ENCODE measurements around the gene ANKFY1. TPM values are rescaled to one million over a fixed set of nuclear protein-coding genes. Genes with fewer than 3 reads are reported as not detected.

The ANKFY1 gene
- 15.3 and 18.4 TPM in 2 replicates for total RNA-seq (2014; rRNA removed; shearing (Covaris generic))

DNA sequence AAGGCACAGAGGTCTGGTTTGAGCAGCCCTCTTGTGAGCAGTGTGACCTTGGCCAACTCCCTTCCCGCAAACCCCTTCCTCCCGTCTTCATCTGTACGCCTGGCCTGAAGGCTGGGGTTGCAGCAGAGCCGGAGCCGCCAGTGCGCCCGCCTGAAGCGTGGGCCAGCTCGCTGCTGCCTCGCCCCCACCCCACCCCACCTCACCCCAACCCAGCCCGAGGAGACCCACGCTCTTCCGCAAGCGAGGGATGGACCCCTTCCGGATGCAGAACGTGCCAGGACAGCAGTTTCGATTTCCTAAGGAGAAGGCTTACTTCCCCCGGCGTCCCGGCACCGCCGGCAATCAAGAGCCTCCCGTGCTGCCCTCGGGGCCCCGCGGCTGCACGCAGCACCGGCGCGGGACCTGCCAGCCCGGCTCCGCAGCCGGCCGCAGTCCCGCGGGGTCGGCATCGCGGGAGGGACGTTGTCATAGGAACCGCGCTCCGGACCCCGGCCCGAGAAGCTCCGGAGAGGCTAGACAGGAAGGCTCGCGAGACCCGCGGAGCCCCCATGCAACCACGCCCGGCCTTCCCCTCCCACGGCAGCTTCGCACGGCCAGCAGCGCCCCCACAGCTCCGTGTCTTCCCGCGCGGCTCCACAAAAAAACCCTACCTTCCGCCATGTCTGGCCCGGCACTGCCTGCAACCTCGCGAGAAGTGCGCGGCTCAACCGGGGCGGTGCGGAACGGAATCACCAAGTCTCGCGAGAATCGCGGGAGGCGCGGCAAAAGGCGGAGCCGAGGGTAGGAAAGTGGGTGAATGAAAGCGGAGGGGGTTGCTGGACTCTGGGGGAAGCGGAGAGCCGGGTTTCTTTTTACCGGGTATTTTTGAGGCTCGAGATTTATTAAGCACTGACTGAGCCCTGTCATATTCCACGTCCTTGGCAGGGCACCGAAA lies at the start of gene ANKFY1:
Gene ANKFY1, minus strand, starts transcription at position 698 of the 934 bp plus-strand sequence. Its CDS starts 38 bp downstream, at position 660.
- DNase-seq (ENCODE audit: low read depth): peak; percentile 88

- DNase-seq (ENCODE audit: low read depth): peak; percentile 7
Observed at GRCh38 chr17:4310354-4311060, 46.7 kb upstream of the ANKFY1 start.

GRCh38 chr17:4309897-4310296 lies 46.1 kb upstream of the ANKFY1 start:
- no peak for DNase-seq (ENCODE audit: low read depth)

DNA sequence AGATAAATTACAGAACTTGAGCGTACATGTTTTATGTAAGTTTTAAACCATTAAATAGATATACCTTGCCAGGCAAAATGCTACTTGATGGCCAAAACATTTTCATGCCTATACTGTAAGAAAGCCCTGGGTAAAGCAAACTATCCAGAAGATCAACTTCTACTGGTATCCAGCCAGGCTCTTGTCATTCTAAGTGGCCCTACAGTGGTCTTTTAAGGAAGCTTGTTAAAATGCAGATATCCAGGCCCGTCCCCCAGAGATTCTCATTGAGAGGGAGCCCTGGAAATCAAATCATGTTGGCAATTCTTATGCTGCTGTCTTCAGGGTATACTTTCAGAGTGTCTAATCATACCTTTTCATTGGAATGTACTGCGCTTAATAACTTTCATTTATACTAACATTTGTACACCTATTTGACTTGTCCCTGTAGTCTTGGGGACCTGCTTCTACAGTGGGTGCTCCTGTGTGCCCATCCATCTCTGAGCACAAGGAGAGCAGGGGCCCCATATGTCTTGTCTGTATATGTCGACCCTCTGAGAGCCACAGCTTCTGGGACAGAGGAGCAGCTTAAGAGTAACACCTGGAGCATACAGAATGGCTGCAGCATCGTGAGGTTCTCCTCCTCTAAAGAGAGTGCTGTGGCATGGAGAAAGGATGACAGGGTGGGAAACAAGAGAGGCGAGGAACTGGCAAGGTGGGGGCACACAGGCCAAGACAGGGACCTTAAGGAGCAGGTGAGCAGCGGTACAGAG lies 43.6 kb upstream of the ANKFY1 start:
- DNase-seq (ENCODE audit: low read depth): no peak

DNA sequence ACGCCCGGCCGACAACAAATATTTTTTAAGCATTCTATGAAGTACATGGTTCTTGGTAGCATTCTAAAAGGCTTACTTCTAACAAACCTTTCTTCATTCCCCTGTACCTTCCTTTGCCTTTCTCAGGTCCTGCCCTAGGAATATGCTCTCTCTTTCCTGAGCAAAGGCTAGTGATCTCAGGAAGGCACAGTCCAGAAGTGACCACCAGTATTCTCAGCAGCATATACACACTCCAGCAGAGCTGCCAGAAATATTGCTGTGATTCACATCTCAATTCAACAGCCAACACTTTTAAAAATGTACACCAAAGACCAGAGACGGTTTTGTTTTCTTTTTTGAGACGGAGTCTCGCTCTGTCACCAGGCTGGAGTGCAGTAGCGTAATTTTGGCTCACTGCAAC lies 41.4 kb upstream of the ANKFY1 start:
- DNase-seq (ENCODE audit: low read depth): no peak

DNA sequence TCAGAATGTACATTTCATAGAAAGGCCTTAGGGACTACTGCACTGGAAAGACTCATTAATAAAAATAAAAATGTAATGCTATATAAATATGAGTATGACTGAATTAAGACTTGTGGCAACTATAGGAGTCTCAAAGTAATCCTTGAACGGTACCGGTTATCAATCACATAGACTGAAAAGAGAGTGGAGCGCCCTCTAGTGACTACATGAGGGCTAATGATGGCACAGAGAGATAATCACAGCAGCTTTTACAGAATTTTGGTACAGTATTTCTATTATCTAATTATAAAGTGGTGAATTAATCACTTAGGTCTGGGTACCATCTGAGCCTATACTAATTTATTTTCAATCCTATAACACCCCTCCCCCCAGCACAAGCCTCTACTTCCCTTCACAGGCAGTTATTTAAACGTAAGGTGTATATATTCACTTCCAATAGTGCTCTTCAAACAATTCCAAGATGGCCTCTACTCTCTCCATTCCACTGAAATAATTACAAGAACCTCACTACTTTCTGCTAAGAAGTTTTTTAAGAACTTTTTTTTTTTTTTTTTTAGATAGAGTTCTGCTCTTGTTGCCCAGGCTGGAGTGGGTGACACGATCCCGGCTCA lies 40.7 kb upstream of the ANKFY1 start:
- DNase-seq (ENCODE audit: low read depth): peak; percentile 29

DNA sequence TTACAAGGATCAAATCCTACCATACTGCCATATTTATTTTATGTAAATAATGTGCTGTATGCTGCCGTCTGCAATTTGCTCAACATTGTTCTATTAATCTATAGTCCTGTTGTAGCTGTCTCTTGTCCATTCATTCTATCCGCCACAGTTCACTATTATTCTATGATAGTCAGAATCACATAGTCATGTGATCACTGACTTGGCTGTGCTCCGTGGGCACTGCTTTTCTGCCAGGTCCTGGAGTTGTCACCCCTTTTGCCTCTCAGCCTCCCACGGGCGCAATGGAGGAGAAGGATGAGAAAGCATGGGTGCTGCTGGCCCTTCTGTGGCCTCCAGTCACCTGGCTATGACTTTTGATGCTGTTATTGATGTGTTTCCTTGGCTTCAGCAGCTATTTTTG lies 37.3 kb upstream of the ANKFY1 start:
- no peak for DNase-seq (ENCODE audit: low read depth)

DNA sequence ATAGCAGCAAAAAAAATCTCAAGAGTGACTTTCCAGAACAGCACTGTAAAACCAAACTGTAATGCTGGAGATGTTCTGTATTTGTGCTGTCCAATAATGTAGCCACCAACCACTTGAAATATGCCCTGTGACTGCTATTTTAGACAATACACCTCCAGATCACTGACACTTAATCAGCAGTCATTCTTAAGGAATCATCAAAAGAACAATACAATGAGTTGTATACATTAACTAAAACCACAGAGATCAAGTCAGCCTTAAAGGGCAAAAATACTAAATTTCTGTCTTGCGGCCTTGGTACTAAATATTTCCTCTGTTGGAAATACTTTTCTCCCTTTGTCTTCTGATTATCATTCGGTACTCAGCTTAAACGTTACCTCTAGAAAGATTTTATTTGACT lies 33.6 kb upstream of the ANKFY1 start:
- no peak for DNase-seq (ENCODE audit: low read depth)

- DNase-seq (ENCODE audit: low read depth): no peak
Observed at GRCh38 chr17:4295686-4296085, 31.9 kb upstream of the ANKFY1 start.

DNA sequence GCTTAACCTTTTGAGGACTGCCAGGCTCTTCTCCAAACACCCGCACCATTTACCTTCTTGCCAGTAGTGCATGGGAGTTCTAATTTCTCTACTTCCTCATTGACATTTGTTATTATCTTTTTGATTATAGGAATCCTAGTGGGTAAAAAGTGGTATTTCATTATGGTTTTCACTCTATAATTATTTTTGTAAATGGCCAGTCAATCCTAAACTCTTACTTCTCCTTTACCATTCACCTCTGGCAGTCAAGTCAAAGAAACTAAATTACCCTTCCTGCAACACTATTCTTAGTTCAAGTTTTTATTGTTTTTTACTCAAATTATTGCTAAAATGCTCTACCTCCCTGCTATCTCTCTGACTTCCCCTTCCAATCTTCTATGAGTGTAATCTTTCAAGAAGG lies 29.8 kb upstream of the ANKFY1 start:
- no peak for DNase-seq (ENCODE audit: low read depth)

DNA sequence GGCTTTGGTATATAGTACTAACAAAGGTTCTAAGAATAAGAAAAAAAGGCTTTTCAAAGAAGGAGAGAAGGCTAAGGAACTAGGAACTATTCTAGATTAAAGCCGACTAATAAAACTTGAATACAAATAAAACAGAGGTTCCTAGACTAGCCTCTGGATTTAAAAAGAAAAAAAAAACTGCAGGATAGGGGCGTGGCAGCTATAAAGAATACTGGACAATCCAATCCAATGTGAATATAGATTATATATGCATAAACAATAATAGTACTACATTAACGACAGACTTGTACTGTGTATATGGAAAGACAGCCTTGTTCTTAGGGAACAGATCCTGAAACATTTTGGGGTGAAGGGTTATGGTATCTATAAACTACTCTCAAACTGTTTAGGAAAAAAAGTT lies 23.9 kb upstream of the ANKFY1 start:
- DNase-seq (ENCODE audit: low read depth): no peak

DNA sequence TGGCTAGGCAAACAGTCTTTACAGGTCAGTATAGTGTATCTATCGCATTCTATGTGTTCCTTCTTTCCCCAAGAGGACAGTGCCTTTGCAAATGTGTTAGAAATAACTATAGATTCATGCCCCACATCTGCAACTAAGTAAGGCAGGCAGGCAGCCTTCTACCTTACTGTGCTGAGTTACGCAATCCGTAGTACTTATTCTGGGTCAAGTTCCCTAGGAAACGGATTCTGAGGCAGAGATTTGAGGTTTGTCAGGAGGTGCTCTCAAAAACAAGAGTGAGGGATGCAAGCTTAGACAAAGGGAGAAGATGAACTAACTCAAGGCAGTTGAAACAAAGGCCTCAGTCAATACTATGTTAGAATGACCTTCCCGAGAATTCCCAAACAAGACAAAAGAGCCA lies 12.7 kb upstream of the ANKFY1 start:
- no peak for DNase-seq (ENCODE audit: low read depth)

- no peak for DNase-seq (ENCODE audit: low read depth)
Observed at GRCh38 chr17:4272972-4273368, 9.2 kb upstream of the ANKFY1 start.

DNA sequence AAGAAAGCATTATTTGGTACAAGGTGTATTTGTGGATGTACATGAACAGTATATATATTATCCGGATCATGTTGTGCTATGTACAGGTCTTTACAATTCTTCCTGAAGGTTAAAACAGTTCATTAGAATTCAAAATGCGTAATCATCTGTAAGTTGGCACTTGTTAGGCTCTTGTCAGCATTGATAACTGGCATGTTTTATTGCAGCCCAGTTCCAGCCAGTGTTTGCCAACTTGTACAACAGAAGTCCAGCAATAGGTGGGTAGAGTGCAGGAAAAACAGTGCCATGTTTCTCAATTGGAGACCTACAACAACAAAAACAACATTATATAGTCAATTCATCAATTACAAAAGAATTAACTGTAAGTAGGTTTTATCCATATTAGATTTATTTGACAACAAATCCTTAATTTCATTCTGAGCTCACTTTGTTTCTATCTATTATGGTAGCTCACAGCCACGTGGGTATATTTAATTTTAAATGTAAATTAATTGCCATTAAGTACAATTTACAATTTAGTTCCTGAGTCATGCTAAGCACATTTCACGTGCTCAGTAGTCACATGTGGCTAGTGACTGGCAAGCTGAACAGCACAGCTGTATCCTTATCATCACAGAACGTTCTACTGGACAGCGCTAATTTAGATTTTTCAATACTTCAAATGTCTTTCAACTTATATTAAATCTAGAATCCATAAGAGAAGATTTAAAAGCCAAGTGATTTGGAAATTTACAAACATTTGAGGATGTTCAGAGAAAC lies 8.6 kb upstream of the ANKFY1 start:
- no peak for DNase-seq (ENCODE audit: low read depth)

- no peak for DNase-seq (ENCODE audit: low read depth)
Observed at GRCh38 chr17:4270736-4271135, 7.0 kb upstream of the ANKFY1 start.

GRCh38 chr17:4269915-4270314 lies 6.1 kb upstream of the ANKFY1 start:
- DNase-seq (ENCODE audit: low read depth): no peak

GRCh38 chr17:4267402-4267801 lies 3.6 kb upstream of the ANKFY1 start:
- DNase-seq (ENCODE audit: low read depth): no peak

- DNase-seq (ENCODE audit: low read depth): no peak
Observed at GRCh38 chr17:4266550-4266949, 2.8 kb upstream of the ANKFY1 start.

- DNase-seq (ENCODE audit: low read depth): no peak
Observed at GRCh38 chr17:4262703-4263102, 1.1 kb downstream of the ANKFY1 start.

DNA sequence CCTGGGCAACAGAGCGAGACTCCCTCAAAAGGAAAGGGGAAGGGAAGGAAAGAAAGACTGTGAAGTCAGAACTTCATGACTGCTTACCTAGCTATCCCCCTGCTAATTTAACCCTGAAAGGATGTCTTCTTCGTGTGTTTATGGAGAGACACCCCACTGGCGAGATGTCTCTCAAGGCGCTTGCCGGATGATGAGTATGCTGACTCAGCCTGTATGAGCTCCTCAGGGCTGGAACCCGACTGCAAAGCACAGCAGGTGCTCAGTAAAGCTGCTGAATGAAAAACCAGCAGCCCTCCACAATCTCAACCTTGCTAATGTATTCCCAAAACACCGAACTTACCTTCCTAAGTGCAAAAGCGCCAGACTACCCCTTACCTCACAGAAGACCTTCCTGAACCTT lies 2.3 kb downstream of the ANKFY1 start:
- DNase-seq (ENCODE audit: low read depth): no peak

DNA sequence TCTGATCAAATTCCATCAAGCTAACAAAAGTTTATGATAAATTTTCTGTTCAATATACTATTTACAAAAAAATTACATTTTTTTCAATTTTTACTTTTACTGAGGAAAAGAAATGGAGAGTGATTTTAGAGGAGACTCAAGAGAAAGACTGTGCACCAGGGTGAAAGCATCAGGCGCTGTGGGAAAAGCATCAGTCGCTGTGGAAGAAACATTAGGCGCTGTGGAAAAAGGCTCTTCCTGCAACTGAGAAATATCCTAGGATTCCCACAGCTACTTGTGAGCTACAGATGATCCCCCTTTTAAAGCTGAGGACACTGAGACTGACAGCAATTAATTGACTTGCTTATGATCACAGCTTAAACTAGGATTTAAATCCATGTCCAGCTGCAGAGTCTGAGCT lies 4.9 kb downstream of the ANKFY1 start:
- DNase-seq (ENCODE audit: low read depth): no peak
